A673 (cell line): ENCODE data around the gene HSFY1.
"Not testable (repeated sequence)": the region's sequence is repeated elsewhere in the genome, so short reads cannot be mapped to it uniquely, and the experiment has no call there.

Source experiments
- CTCF ChIP-seq: fragments of 300-800, 200-600 bp; sonication (generic); conservative IDR thresholded peaks from 2 replicates; pipeline ENCODE4 v1.5.1; 2017; ENCODE audit warnings: low read depth, mild to moderate bottlenecking, antibody characterized with exemption, low read length, moderate library complexity, mixed read lengths
- EZH2 ChIP-seq: fragments of 200-600 bp; sonication (generic); IDR thresholded peaks from 2 replicates; pipeline ENCODE4 v1.6.1; 2017; ENCODE audit warnings: borderline replicate concordance, low read depth, mild to moderate bottlenecking, mixed read lengths, antibody characterized with exemption, low read length; ENCODE audit not compliant: poor library complexity, severe bottlenecking

- not testable (repeated sequence) for TF ChIP-seq EZH2, CTCF
These were observed 42.3 kb upstream of the HSFY1 start for GRCh38 chrY:18504266-18504665.
